ENCODE data around the gene COL4A6.

DNA sequence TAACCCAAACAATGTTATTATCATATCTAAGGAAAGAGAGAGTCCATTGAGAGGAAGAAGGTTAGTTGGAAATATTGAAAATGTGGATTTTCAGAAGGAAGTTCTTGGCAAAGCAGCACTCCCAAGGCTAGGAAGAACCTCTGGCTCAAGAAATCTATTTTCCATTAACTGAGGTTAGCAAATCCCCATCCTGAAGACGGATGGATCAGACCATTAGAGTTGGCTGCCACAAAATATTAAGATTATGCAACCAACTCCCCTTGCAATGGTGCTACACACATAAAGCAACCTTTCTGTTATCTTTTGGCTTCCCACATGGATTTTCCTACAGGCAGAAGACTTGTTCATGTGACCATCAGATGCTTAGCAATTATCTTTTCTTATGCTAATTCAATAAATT, 96.3 kb downstream of the COL4A6 start:
- TF ChIP-seq ZNF501 (tag by site-specific recombination; IDR thresholded peaks at IDR 0.05) (no peak), ZNF776 (tag by site-specific recombination; IDR thresholded peaks at IDR 0.05; ENCODE audit: borderline replicate concordance) (no peak), ZNF335 (tag by site-specific recombination; conservative IDR thresholded peaks at IDR 0.05) (no peak), ZNF658 (tag by site-specific recombination; IDR thresholded peaks at IDR 0.05) (no peak), ZNF121 (tag by site-specific recombination; IDR thresholded peaks at IDR 0.05) (no peak), ZNF239 (tag by site-specific recombination; IDR thresholded peaks at IDR 0.05) (no peak), ZNF350 (tag by site-specific recombination; IDR thresholded peaks at IDR 0.05) (no peak)
- TF ChIP-seq, protein P1, sequence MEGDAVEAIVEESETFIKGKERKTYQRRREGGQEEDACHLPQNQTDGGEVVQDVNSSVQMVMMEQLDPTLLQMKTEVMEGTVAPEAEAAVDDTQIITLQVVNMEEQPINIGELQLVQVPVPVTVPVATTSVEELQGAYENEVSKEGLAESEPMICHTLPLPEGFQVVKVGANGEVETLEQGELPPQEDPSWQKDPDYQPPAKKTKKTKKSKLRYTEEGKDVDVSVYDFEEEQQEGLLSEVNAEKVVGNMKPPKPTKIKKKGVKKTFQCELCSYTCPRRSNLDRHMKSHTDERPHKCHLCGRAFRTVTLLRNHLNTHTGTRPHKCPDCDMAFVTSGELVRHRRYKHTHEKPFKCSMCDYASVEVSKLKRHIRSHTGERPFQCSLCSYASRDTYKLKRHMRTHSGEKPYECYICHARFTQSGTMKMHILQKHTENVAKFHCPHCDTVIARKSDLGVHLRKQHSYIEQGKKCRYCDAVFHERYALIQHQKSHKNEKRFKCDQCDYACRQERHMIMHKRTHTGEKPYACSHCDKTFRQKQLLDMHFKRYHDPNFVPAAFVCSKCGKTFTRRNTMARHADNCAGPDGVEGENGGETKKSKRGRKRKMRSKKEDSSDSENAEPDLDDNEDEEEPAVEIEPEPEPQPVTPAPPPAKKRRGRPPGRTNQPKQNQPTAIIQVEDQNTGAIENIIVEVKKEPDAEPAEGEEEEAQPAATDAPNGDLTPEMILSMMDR (tag by site-specific recombination; IDR thresholded peaks at IDR 0.05): no peak
